Measurements from ENCODE around the gene DCAF11. TPM values are rescaled to one million over a fixed set of nuclear protein-coding genes. Genes with fewer than 3 reads are reported as not detected.

Gene DCAF11
- total RNA-seq, 1 donor from 2014 or later: 66.5 TPM

- H3K27me3 Mint-ChIP-seq (ENCODE audit: insufficient read depth, low read depth): peaks cover 4% of the 10 kb centered on the region
- no peak overlapping the region for H3K4me3 Mint-ChIP-seq
- TF ChIP-seq EZH2 (IDR thresholded peaks at IDR 0.05): no peak
- TF ChIP-seq EZH2phosphoT487 (IDR thresholded peaks at IDR 0.05): no peak
- TF ChIP-seq, protein P1, sequence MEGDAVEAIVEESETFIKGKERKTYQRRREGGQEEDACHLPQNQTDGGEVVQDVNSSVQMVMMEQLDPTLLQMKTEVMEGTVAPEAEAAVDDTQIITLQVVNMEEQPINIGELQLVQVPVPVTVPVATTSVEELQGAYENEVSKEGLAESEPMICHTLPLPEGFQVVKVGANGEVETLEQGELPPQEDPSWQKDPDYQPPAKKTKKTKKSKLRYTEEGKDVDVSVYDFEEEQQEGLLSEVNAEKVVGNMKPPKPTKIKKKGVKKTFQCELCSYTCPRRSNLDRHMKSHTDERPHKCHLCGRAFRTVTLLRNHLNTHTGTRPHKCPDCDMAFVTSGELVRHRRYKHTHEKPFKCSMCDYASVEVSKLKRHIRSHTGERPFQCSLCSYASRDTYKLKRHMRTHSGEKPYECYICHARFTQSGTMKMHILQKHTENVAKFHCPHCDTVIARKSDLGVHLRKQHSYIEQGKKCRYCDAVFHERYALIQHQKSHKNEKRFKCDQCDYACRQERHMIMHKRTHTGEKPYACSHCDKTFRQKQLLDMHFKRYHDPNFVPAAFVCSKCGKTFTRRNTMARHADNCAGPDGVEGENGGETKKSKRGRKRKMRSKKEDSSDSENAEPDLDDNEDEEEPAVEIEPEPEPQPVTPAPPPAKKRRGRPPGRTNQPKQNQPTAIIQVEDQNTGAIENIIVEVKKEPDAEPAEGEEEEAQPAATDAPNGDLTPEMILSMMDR (IDR thresholded peaks at IDR 0.05): no peak
These were observed 42.6 kb upstream of the DCAF11 start for GRCh38 chr14:24071836-24072430.

DNA sequence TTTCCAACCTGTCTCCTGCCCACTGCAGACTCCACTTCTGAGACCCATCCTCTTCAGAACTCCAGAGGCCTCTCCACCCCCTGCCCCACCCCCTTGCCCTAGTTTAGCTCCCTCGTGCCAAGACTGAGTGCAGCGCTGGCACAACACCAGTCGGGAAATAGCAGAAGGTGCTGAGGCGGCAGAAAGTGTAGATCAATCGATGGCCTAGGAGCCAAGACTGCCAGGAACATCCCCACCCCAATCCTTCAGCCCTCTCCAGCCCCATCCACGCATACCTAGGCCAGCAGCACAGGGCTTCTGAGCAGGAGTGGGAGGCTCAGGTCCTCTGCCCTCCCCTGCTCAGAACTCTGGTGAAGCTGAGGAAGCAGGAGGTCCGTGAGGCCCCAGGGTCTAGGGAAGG lies 42.1 kb upstream of the DCAF11 start:
- no peak overlapping the region for H3K4me2 ChIP-seq
- peaks cover 4% of the 10 kb centered on the region for H3K27me3 Mint-ChIP-seq (ENCODE audit: insufficient read depth, low read depth)
- TF ChIP-seq, protein P1 (IDR thresholded peaks at IDR 0.05): no peak
- no peak for DNase-seq (ENCODE audit: low spot score)
- no peak overlapping the region for H3K4me3 ChIP-seq
- H3K9ac ChIP-seq: no peak overlapping the region
- no peak overlapping the region for H2AFZ ChIP-seq (replicated peaks)
- H3K9me3 Mint-ChIP-seq: no peaks in the 10 kb centered on the region
- H3K9me3 ChIP-seq (ENCODE audit: low read depth): no peaks in the 10 kb centered on the region
- H3K36me3 Mint-ChIP-seq: no peaks in the 10 kb centered on the region
- H3K4me1 Mint-ChIP-seq: peaks cover 4% of the 10 kb centered on the region
- no peaks in the 10 kb centered on the region for H3K27me3 ChIP-seq
- no peaks in the 10 kb centered on the region for H4K20me1 ChIP-seq (ENCODE audit: low read depth)
- no peak overlapping the region for H3K27ac ChIP-seq
- H3K27ac Mint-ChIP-seq: no peak overlapping the region
- H3K4me1 ChIP-seq: no peaks in the 10 kb centered on the region
- no peaks in the 10 kb centered on the region for H3K79me2 ChIP-seq (ENCODE audit: low read depth)
- H3K36me3 ChIP-seq: no peaks in the 10 kb centered on the region
- H3K4me3 Mint-ChIP-seq: no peak overlapping the region
- no peaks in the 10 kb centered on the region for H3F3A ChIP-seq (ENCODE audit: low read depth)

More at GRCh38 chr14:24071836-24072430, 42.6 kb upstream of the DCAF11 start:
- no peak overlapping the region for H3K4me2 ChIP-seq
- H3K9me3 Mint-ChIP-seq: no peaks in the 10 kb centered on the region
- H3K79me2 ChIP-seq (ENCODE audit: low read depth): no peaks in the 10 kb centered on the region
- H3K9ac ChIP-seq: no peak overlapping the region
- no peaks in the 10 kb centered on the region for H3K27me3 ChIP-seq
- H3K36me3 Mint-ChIP-seq: no peaks in the 10 kb centered on the region
- peaks cover 5% of the 10 kb centered on the region for H3K4me1 Mint-ChIP-seq
- H3K4me3 ChIP-seq: no peak overlapping the region
- no peaks in the 10 kb centered on the region for H3F3A ChIP-seq (ENCODE audit: low read depth)
- no peak for DNase-seq (ENCODE audit: low spot score)
- H3K27ac Mint-ChIP-seq: no peak overlapping the region
- no peaks in the 10 kb centered on the region for H3K4me1 ChIP-seq
- no peaks in the 10 kb centered on the region for H3K9me3 ChIP-seq (ENCODE audit: low read depth)
- no peaks in the 10 kb centered on the region for H4K20me1 ChIP-seq (ENCODE audit: low read depth)
- H3K27ac ChIP-seq: no peak overlapping the region
- H2AFZ ChIP-seq (replicated peaks): no peak overlapping the region
- no peaks in the 10 kb centered on the region for H3K36me3 ChIP-seq

GRCh38 chr14:24072881-24073877 lies 41.4 kb upstream of the DCAF11 start:
- H3K27ac ChIP-seq: no peak overlapping the region
- H2AFZ ChIP-seq (replicated peaks): no peak overlapping the region
- H3K4me2 ChIP-seq: no peak overlapping the region
- no peak overlapping the region for H3K4me3 ChIP-seq
- Mint-ChIP-seq H3K4me3 (no peak overlapping the region), H3K27me3 (ENCODE audit: insufficient read depth, low read depth) (peaks cover 6% of the 10 kb centered on the region), H3K36me3 (no peaks in the 10 kb centered on the region), H3K4me1 (peaks cover 6% of the 10 kb centered on the region), H3K9me3 (no peaks in the 10 kb centered on the region), H3K27ac (no peak overlapping the region)
- no peaks in the 10 kb centered on the region for H3K9me3 ChIP-seq (ENCODE audit: low read depth)
- H3K36me3 ChIP-seq: no peaks in the 10 kb centered on the region
- H4K20me1 ChIP-seq (ENCODE audit: low read depth): no peaks in the 10 kb centered on the region
- H3K79me2 ChIP-seq (ENCODE audit: low read depth): no peaks in the 10 kb centered on the region
- no peaks in the 10 kb centered on the region for H3F3A ChIP-seq (ENCODE audit: low read depth)
- H3K4me1 ChIP-seq: peaks cover 4% of the 10 kb centered on the region
- no peaks in the 10 kb centered on the region for H3K27me3 ChIP-seq
- no peak for DNase-seq (ENCODE audit: low spot score)
- H3K9ac ChIP-seq: no peak overlapping the region
- TF ChIP-seq EZH2 (IDR thresholded peaks at IDR 0.05) (no peak), EZH2phosphoT487 (IDR thresholded peaks at IDR 0.05) (no peak)
- TF ChIP-seq, protein P1 (IDR thresholded peaks at IDR 0.05): no peak

Measured in neural progenitor cell (in vitro differentiated cells).